GM19328 (cell line): ENCODE measurements around the gene FBXO47.
"Not testable (repeated sequence)": the region's sequence is repeated elsewhere in the genome, so short reads cannot be mapped to it uniquely, and the experiment has no call there.

Experiments used
- ATAC-seq: cut with Tn5 transposase; IDR thresholded peaks from one replicate; pipeline ENCODE4 v1.9.1; 2021; ENCODE audit warnings: mild to moderate bottlenecking, moderate library complexity; ENCODE audit not compliant: unreplicated experiment

Gene FBXO47

DNA sequence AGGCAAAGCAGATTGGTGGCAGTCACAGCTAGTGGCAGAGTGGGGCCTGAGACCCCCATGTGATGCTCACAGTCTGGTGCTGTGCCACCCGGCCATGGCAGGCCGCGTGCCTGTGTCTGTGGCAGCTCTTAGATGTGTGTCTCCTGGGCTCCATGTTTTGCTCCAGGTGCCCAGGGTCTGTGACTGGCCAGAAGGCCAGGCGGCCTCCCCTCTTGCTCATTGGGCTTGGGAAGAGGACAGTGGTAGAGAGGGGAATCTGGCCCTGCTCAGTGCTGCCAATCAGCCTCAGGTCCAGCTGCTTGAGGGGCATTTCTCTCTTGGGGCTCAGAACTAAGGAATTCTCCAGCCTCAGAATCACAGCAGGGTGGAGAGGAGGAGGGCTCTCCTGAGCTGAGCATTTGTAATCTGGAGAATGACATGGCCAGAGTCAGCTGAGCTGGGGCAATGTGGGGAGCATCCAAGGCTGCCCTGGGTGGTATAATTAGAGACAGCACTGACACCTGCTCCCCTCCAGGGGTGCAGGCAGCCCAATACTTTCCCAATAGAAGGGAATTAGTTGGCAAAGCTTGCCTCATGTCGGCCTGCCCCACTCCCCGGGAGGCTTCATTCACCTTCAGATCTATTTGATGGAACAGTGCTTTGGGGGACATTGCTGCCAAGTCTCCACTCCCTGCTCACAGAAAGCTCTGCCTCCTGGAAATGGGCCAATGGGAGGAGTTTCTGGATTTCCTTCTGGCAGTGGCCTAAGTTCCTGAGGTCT lies 44.5 kb downstream of the FBXO47 start:
- no peak for ATAC-seq

- ATAC-seq = no peak
These were observed 45.3 kb downstream of the FBXO47 start for GRCh38 chr17:38921756-38922411.

DNA sequence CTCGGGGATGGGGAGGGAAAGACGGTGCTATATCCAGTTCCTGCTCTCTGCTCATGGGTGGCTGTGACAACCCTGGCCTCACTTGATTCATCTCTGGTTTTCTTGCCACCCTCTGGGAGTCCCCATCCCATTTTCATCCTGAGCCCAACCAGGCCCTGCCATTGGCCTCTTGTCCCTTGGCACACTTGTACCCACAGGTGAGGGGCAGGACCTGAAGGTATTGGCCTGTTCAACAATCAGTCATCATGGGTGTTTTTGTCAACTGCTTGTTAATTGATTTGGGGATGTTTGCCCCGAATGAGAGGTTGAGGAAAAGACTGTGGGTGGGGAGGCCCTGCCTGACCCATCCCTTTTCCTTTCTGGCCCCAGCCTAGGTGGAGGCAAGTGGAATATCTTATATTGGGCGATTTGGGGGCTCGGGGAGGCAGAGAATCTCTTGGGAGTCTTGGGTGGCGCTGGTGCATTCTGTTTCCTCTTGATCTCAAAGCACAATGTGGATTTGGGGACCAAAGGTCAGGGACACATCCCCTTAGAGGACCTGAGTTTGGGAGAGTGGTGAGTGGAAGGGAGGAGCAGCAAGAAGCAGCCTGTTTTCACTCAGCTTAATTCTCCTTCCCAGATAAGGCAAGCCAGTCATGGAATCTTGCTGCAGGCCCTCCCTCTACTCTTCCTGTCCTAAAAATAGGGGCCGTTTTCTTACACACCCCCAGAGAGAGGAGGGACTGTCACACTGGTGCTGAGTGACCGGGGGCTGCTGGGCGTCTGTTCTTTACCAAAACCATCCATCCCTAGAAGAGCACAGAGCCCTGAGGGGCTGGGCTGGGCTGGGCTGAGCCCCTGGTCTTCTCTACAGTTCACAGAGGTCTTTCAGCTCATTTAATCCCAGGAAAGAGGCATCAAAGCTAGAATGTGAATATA lies 46.6 kb downstream of the FBXO47 start:
- ATAC-seq = no peak

- ATAC-seq = no peak
These were observed 47.7 kb downstream of the FBXO47 start for GRCh38 chr17:38919316-38920078.

GRCh38 chr17:38918916-38919315 lies 48.3 kb downstream of the FBXO47 start:
- ATAC-seq = no peak

GRCh38 chr17:38918129-38918913 lies 48.9 kb downstream of the FBXO47 start:
- no peak for ATAC-seq

DNA sequence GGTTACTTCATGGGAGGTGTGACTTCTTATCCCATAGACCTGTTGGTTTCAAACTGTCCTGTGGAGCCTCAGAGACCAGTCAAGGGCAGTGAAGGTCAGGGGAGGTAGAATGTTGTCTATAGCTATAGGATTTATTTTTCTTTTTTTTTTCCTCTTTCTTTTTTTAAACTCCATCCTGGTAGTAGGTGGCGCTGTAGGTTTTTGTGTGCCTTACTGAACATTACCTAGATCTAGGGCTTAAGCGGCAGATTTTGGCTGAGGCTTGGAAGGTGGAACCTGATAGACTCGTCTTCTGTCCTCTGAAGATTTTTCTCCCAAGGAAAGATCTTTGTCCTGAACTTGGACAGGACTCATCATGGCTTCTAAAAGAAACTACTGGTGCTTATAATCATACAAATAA lies 49.9 kb downstream of the FBXO47 start:
- no peak for ATAC-seq

DNA sequence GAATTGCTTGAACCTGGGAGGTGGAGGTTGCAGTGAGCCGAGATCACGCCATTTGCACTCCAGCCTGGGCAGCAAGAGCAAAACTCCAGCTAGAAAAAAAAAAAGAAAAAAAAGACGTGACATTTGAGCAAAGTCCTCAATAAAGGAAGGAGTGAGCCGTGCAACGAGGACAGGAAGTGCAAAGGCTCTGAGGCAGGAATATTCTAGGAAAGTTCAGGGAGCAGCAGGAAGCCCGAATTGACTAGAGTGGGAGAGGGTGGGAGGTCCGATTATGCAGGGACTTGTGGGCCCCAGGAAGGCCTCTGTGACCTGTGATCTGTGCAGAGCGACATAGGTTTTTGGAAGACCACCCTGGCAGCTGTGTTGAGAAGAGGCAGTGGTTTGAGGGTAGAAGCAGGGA lies 50.4 kb downstream of the FBXO47 start:
- ATAC-seq = no peak

- ATAC-seq = no peak
These were observed 51.6 kb downstream of the FBXO47 start for GRCh38 chr17:38915639-38915995.

- no peak for ATAC-seq
These were observed 52.2 kb downstream of the FBXO47 start for GRCh38 chr17:38914741-38915638.

GRCh38 chr17:38912221-38912813 lies 54.9 kb downstream of the FBXO47 start:
- no peak for ATAC-seq

DNA sequence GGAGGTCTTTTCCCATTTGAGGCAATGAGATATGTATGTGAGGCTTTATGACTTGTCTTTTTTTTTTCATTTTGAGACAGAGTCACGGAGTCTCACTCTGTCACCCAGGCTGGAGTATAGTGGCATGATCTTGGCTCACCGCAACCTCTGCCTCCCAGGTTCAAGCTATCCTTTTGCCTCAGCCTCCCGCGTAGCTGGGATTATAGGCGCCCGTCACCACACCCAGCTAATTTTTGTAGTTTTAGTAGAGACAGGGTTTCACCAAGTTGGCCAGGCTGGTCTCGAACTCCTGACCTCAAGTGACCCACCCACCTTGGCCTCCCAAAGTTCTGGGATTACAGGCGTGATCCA lies 55.5 kb downstream of the FBXO47 start:
- ATAC-seq = not testable (repeated sequence)

GRCh38 chr17:38911081-38911730 lies 56.0 kb downstream of the FBXO47 start:
- ATAC-seq = no peak

- ATAC-seq = no peak
These were observed 56.9 kb downstream of the FBXO47 start for GRCh38 chr17:38910325-38910724.

GRCh38 chr17:38908676-38909181 lies 58.5 kb downstream of the FBXO47 start:
- ATAC-seq = no peak

- ATAC-seq = no peak
These were observed 59.1 kb downstream of the FBXO47 start for GRCh38 chr17:38907930-38908675.

DNA sequence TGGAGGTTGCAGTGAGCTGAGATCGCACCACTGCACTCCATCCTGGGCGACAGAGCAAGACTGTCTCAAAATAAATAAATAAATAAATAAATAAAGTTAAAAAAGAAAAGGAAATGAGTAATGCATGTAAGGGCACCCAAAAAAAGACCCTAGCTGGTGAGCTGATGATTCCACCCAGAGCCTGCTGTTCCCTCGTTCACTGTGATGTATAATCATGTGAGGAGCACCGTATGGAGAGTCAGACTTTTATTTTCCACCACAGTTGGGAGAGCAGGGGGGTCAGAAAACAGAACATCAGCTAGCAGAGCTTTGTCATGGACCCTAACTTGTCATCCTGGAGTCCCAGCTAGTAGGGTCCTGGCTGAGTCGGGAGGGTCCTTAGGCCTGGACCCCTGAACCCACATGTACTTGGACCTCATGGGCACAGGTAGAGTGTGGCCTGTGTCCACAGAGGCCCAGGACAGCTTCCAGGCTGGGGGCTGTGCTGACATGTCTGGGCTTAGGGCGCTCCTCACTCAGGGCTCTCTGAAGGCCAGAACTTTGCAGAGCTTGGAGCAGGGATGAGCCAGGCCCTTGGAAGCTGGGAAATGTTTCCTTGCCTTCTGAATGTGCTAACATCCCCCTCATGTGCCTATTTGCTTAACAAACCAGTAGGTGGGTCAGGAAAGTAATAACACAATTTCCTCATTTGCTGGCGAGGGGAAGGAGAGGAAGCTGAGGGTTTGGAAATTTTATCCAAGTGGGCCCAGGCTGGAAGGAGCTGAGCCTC lies 60.6 kb downstream of the FBXO47 start:
- ATAC-seq = no peak
